Raji (cell line): ENCODE measurements around the gene ITPK1.

Source experiments
- POLR2A ChIP-seq: IDR thresholded peaks from 2 replicates; pipeline ENCODE4 v1.6.1; 2011; ENCODE audit warnings: low read depth, low read length, control low read depth; ENCODE audit not compliant: insufficient read depth

Gene ITPK1

DNA sequence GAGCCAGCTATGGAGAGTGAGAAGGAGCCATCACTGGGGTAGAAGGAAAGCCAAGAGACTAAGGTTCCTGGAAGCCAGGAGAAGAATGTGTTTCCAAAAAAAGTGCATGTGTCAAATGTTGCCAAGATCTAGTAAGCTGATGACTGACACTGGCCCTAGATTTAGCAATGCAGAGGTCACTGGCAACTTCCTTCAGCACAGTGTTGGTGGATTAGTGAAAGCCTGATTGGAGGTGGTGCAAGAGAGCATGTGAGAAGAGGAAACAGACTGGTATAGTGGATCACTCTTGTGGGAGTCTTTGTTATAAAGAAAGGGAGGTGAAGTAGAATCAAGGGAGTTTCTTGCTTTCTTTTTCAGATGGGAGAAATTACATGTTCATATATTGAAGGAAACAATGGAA is 226.8 kb downstream of the ITPK1 start:
- TF ChIP-seq POLR2A: no peak

GRCh38 chr14:92887157-92887556 is 228.6 kb downstream of the ITPK1 start:
- no peak for TF ChIP-seq POLR2A
